HUES64 (cell line): ENCODE data around the gene APEX1.
"Not testable (repeated sequence)": the region's sequence is repeated elsewhere in the genome, so short reads cannot be mapped to it uniquely, and the experiment has no call there.

ENCODE experiments used
- H3K27ac ChIP-seq: 2 replicates; pipeline ENCODE4 v1.7.0; 2013; ENCODE audit warnings: low read depth, low read length, inconsistent platforms
- H3K27me3 ChIP-seq: 2 replicates; pipeline ENCODE4 v1.6.1; 2013; ENCODE audit warnings: mild to moderate bottlenecking, low read length; ENCODE audit not compliant: insufficient read depth
- H3K36me3 ChIP-seq: 2 replicates; pipeline ENCODE4 v1.6.1; 2013; ENCODE audit warnings: mild to moderate bottlenecking, low read length; ENCODE audit not compliant: insufficient read depth
- H3K4me1 ChIP-seq: 2 replicates; pipeline ENCODE4 v1.6.1; 2013; ENCODE audit warnings: mild to moderate bottlenecking, low read length, moderate library complexity; ENCODE audit not compliant: insufficient read depth
- H3K4me3 ChIP-seq: 2 replicates; pipeline ENCODE4 v1.5.1; 2013; ENCODE audit warnings: mild to moderate bottlenecking, low read length, moderate library complexity
- H3K9ac ChIP-seq: 2 replicates; pipeline ENCODE4 v1.6.1; 2013; ENCODE audit warnings: mild to moderate bottlenecking, low read depth, low read length
- H3K9me3 ChIP-seq: 2 replicates; pipeline ENCODE4 v1.6.1; 2013; ENCODE audit warnings: low read depth, low read length; ENCODE audit not compliant: insufficient read depth
- WGBS: fragments of 150-250, 120-280 bp; methylation state at CpG from one replicate; pipeline ENCODE4 v1.1.7; 2013; ENCODE audit warnings: missing lambda C conversion rate; 5-methylcytosine and 5-hydroxymethylcytosine counted together

APEX1 gene

GRCh38 chr14:20438664-20439063 lies 16.4 kb upstream of the APEX1 start:
- 95% methylated on average over 5 of the region's 7 CpGs for WGBS
- H3K27ac ChIP-seq = no peak overlapping the region
- H3K9ac ChIP-seq = no peak overlapping the region

GRCh38 chr14:20440465-20440864 lies 14.6 kb upstream of the APEX1 start:
- Histone ChIP-seq H3K4me1 (no peaks in the 10 kb centered on the region; the same call in 1 of the 2 replicates), H3K27ac (no peak overlapping the region), H3K9ac (no peak overlapping the region), H3K4me3 (no peak overlapping the region), H3K36me3 (peaks cover 7% of the 10 kb centered on the region), H3K27me3 (no peaks in the 10 kb centered on the region), H3K9me3 (no peaks in the 10 kb centered on the region)
- 95% methylated on average over 5 of the region's 5 CpGs for WGBS

More at GRCh38 chr14:20438664-20439063, 16.4 kb upstream of the APEX1 start:
- Histone ChIP-seq H3K4me3 (no peak overlapping the region), H3K9me3 (no peaks in the 10 kb centered on the region), H3K36me3 (no peaks in the 10 kb centered on the region), H3K4me1 (no peaks in the 10 kb centered on the region; the same call in 1 of the 2 replicates), H3K27me3 (no peaks in the 10 kb centered on the region)

- Histone ChIP-seq H3K27ac (no peak overlapping the region), H3K36me3 (peaks cover 12% of the 10 kb centered on the region), H3K9ac (no peak overlapping the region), H3K9me3 (no peaks in the 10 kb centered on the region), H3K27me3 (no peaks in the 10 kb centered on the region), H3K4me3 (no peak overlapping the region), H3K4me1 (no peaks in the 10 kb centered on the region)
- 91% methylated on average over 5 of the region's 5 CpGs for WGBS
Observed at GRCh38 chr14:20440882-20441281, 14.1 kb upstream of the APEX1 start.

GRCh38 chr14:20441461-20441860 lies 13.6 kb upstream of the APEX1 start:
- Histone ChIP-seq H3K27me3 (no peaks in the 10 kb centered on the region), H3K27ac (no peak overlapping the region), H3K4me1 (no peaks in the 10 kb centered on the region), H3K4me3 (no peak overlapping the region), H3K9me3 (no peaks in the 10 kb centered on the region), H3K36me3 (peaks cover 17% of the 10 kb centered on the region), H3K9ac (no peak overlapping the region)
- 89% methylated on average over 2 of the region's 2 CpGs for WGBS

GRCh38 chr14:20443650-20444049 lies 11.4 kb upstream of the APEX1 start:
- not testable (repeated sequence) for H3K4me1 ChIP-seq, H3K4me3 ChIP-seq, H3K9ac ChIP-seq, H3K27me3 ChIP-seq, H3K27ac ChIP-seq, H3K9me3 ChIP-seq
- WGBS = 100% methylated on average over 1 of the region's 4 CpGs
- H3K36me3 ChIP-seq = peaks cover 39% of the 10 kb centered on the region

GRCh38 chr14:20446889-20447288 lies 8.1 kb upstream of the APEX1 start:
- Histone ChIP-seq H3K27me3 (no peaks in the 10 kb centered on the region), H3K9me3 (no peaks in the 10 kb centered on the region), H3K4me1 (no peaks in the 10 kb centered on the region), H3K4me3 (no peak overlapping the region), H3K36me3 (peaks cover 72% of the 10 kb centered on the region), H3K9ac (no peak overlapping the region), H3K27ac (no peak overlapping the region)
- 96% methylated on average over 5 of the region's 5 CpGs for WGBS

GRCh38 chr14:20452831-20453230 lies 2.2 kb upstream of the APEX1 start:
- H3K4me3 ChIP-seq, H3K27ac ChIP-seq, H3K9ac ChIP-seq, H3K9me3 ChIP-seq, H3K27me3 ChIP-seq, H3K4me1 ChIP-seq: not testable (repeated sequence)
- WGBS = 89% methylated on average over 8 of the region's 8 CpGs
- H3K36me3 ChIP-seq = peaks cover 71% of the 10 kb centered on the region

GRCh38 chr14:20455355-20456300 lies 602 bp downstream of the APEX1 start:
- peaks cover 15% of the 10 kb centered on the region; the same call in 1 of the 2 replicates for H3K4me1 ChIP-seq
- WGBS = 2% methylated on average over 39 of the region's 39 CpGs
- peaks cover 71% of the 10 kb centered on the region for H3K36me3 ChIP-seq
- H3K27me3 ChIP-seq = no peaks in the 10 kb centered on the region
- peak overlapping the region; percentile 99 for H3K9ac ChIP-seq
- H3K9me3 ChIP-seq = no peaks in the 10 kb centered on the region
- peak overlapping the region; percentile 98 for H3K27ac ChIP-seq
- H3K4me3 ChIP-seq = peak overlapping the region; percentile 90

- Histone ChIP-seq H3K36me3 (peaks cover 57% of the 10 kb centered on the region), H3K4me3 (peak overlapping the region; percentile 90), H3K4me1 (peaks cover 15% of the 10 kb centered on the region; the same call in 1 of the 2 replicates), H3K27ac (no peak overlapping the region), H3K9ac (peak overlapping the region; percentile 99; the same call in 1 of the 2 replicates), H3K27me3 (no peaks in the 10 kb centered on the region), H3K9me3 (no peaks in the 10 kb centered on the region)
- WGBS = 94% methylated on average over 13 of the region's 13 CpGs
Observed at GRCh38 chr14:20456971-20457370, 1.9 kb downstream of the APEX1 start.

- no peaks in the 10 kb centered on the region for H3K9me3 ChIP-seq
- peaks cover 47% of the 10 kb centered on the region for H3K36me3 ChIP-seq
- H3K27me3 ChIP-seq = no peaks in the 10 kb centered on the region
- H3K4me1 ChIP-seq = peaks cover 15% of the 10 kb centered on the region; the same call in 1 of the 2 replicates
- no peak overlapping the region for H3K9ac ChIP-seq
- H3K27ac ChIP-seq = peak overlapping the region; percentile 60
- H3K4me3 ChIP-seq = 0 out of 2 replicates have a peak overlapping the region, but pooled peaks have one; percentile 4
- 89% methylated on average over 7 of the region's 8 CpGs for WGBS
Observed at GRCh38 chr14:20458031-20458789, 3.2 kb downstream of the APEX1 start.
